Gastroesophageal sphincter (tissue), 3 donors: ENCODE data around the gene ARL6IP5.

ENCODE experiments used
- CTCF ChIP-seq, 4 experiments: fragments of 200-600 bp in 2 of 4; fragments of 450-650 bp in 2 of 4; sonication (generic) in 1 of 4; IDR thresholded peaks; one replicate each; pipeline ENCODE4 v1.5.1; 2017 to 2019; ENCODE audit warnings: antibody characterized with exemption in 4 of 4, mild to moderate bottlenecking in 2 of 4, moderate library complexity in 2 of 4
- POLR2AphosphoS5 ChIP-seq: sonication (generic); formaldehyde crosslinking; IDR thresholded peaks from one replicate; pipeline ENCODE4 v1.6.1; 2017; ENCODE audit warnings: antibody characterized with exemption

DNA sequence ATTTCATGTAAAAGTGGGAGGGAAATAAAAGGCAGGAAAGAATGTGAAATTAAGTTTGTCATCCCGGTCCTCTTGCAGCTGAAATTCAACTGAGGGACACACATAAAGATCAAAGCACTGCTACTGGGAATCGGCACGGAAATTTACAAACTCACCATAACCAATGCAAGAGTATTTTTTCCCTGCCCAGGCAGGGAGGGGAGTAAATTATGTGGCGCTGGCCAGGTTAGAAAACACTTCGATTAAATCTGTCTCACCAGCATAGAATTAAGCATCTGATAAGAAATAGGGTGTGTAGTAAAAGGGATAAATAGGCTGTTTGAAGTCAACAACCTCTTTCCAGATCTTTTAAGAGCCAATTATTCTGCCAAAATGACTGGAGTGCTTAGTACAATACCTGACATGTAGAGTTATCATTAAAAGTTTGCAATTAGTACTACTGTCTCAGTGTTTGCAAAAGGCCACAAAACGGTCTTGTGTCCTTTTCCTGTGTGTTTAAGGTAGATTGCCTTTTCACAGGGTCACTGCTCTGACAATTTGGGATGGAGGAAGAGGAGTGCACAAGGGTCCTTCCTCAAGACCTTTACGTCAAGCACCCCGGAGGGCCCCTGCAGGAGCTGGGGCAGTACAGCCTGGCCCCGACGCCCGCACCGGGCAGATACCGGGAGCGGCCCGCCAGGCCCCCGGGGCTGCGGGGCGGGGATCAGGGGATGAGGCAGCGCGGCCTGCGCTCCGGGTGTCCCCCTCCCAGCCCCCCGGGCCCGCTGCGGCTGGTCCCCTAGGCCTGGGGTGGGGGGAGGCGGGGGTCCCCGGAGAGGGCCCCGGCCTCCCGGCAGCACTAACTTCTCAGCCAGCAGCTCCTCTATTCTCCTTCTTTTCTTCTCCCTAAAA, 5.2 kb upstream of the ARL6IP5 start:
- TF ChIP-seq POLR2AphosphoS5 (no peak), CTCF (IDR thresholded peaks at IDR 0.05) (no peak)
